ENCODE data around the gene BOK.

BOK gene

GRCh38 chr2:241593271-241593670 is 34.7 kb downstream of the BOK start:
- Histone ChIP-seq H3K36me3 (ENCODE audit: insufficient read depth) (no peaks in the 10 kb centered on the region), H4K20me1 (ENCODE audit: insufficient read depth) (no peaks in the 10 kb centered on the region), H3K79me2 (ENCODE audit: insufficient read depth, low read depth) (no peaks in the 10 kb centered on the region), H3K27ac (no peak overlapping the region), H3K4me2 (no peak overlapping the region), H2AFZ (ENCODE audit: low read depth) (no peak overlapping the region), H3K27me3 (ENCODE audit: insufficient read depth, low read depth) (no peaks in the 10 kb centered on the region), H3K9ac (no peak overlapping the region), H3K4me3 (IDR thresholded peaks at IDR 0.05; ENCODE audit: insufficient read depth, low read depth, low read length) (no peak overlapping the region), H3K4me1 (ENCODE audit: low read depth, poor library complexity, severe bottlenecking) (no peaks in the 10 kb centered on the region)
- no peak for TF ChIP-seq CTCF (conservative IDR thresholded peaks at IDR 0.05; ENCODE audit: low read depth, low read length)

GRCh38 chr2:241595600-241596140 is 37.1 kb downstream of the BOK start:
- H3K36me3 ChIP-seq (ENCODE audit: insufficient read depth) = no peaks in the 10 kb centered on the region
- no peaks in the 10 kb centered on the region for H3K27me3 ChIP-seq (ENCODE audit: insufficient read depth, low read depth)
- H3K4me3 ChIP-seq (IDR thresholded peaks at IDR 0.05; ENCODE audit: insufficient read depth, low read depth, low read length) = no peak overlapping the region
- H3K27ac ChIP-seq = no peak overlapping the region
- H3K4me2 ChIP-seq = no peak overlapping the region
- no peak for TF ChIP-seq CTCF (conservative IDR thresholded peaks at IDR 0.05; ENCODE audit: low read depth, low read length)
- H3K9ac ChIP-seq = no peak overlapping the region
- no peak overlapping the region for H2AFZ ChIP-seq (ENCODE audit: low read depth)
- H3K4me1 ChIP-seq (ENCODE audit: low read depth, poor library complexity, severe bottlenecking) = no peaks in the 10 kb centered on the region
- no peaks in the 10 kb centered on the region for H3K79me2 ChIP-seq (ENCODE audit: insufficient read depth, low read depth)
- no peaks in the 10 kb centered on the region for H4K20me1 ChIP-seq (ENCODE audit: insufficient read depth)

GRCh38 chr2:241597561-241597960 is 39.0 kb downstream of the BOK start:
- Histone ChIP-seq H3K36me3 (ENCODE audit: insufficient read depth) (no peaks in the 10 kb centered on the region; the same call in 1 of the 2 replicates), H3K4me2 (no peak overlapping the region), H3K27ac (no peak overlapping the region), H4K20me1 (ENCODE audit: insufficient read depth) (no peaks in the 10 kb centered on the region), H3K4me1 (ENCODE audit: low read depth, poor library complexity, severe bottlenecking) (no peaks in the 10 kb centered on the region), H3K9ac (no peak overlapping the region), H2AFZ (ENCODE audit: low read depth) (no peak overlapping the region), H3K27me3 (ENCODE audit: insufficient read depth, low read depth) (no peaks in the 10 kb centered on the region), H3K79me2 (ENCODE audit: insufficient read depth, low read depth) (no peaks in the 10 kb centered on the region), H3K4me3 (IDR thresholded peaks at IDR 0.05; ENCODE audit: insufficient read depth, low read depth, low read length) (no peak overlapping the region)
- TF ChIP-seq CTCF (conservative IDR thresholded peaks at IDR 0.05; ENCODE audit: low read depth, low read length) = no peak

- no peak overlapping the region for H3K27ac ChIP-seq
- H3K9ac ChIP-seq = no peak overlapping the region
- no peak overlapping the region for H2AFZ ChIP-seq (ENCODE audit: low read depth)
- H3K36me3 ChIP-seq (ENCODE audit: insufficient read depth) = no peaks in the 10 kb centered on the region; the same call in 1 of the 2 replicates
- H4K20me1 ChIP-seq (ENCODE audit: insufficient read depth) = no peaks in the 10 kb centered on the region
- no peaks in the 10 kb centered on the region for H3K4me1 ChIP-seq (ENCODE audit: low read depth, poor library complexity, severe bottlenecking)
- no peaks in the 10 kb centered on the region for H3K27me3 ChIP-seq (ENCODE audit: insufficient read depth, low read depth)
- TF ChIP-seq CTCF (conservative IDR thresholded peaks at IDR 0.05; ENCODE audit: low read depth, low read length) = no peak
- no peaks in the 10 kb centered on the region for H3K79me2 ChIP-seq (ENCODE audit: insufficient read depth, low read depth)
- H3K4me2 ChIP-seq = no peak overlapping the region
- no peak overlapping the region for H3K4me3 ChIP-seq (IDR thresholded peaks at IDR 0.05; ENCODE audit: insufficient read depth, low read depth, low read length)
These were observed 39.5 kb downstream of the BOK start for GRCh38 chr2:241598061-241598460.

All from KMS-11 (cell line).